ENCODE results near the gene FAM120A. TPM values are rescaled to one million over a fixed set of nuclear protein-coding genes. Genes with fewer than 3 reads are reported as not detected.

The FAM120A gene
- total RNA-seq, result 10 to 100 TPM; 52.6 to 91.0 TPM
- 10 to 100 TPM; 28.3 to 47.9 TPM for polyA plus RNA-seq

GRCh38 chr9:93450945-93451815, at the start of gene FAM120A:
TSS of gene FAM120A (plus strand) at chr9:93451685. CDS start at chr9:93451916, 231 bp downstream.
- Histone ChIP-seq H3K4me1 (ENCODE audit: control insufficient read depth in 4 of 4, insufficient read depth in 4 of 4, low read length in 3 of 4) (peaks cover 1 to 33% (median 21%) of the 10 kb centered on the region in 4 donors), H3K36me3 (ENCODE audit: control insufficient read depth in 4 of 4, insufficient read depth in 3 of 4, low read depth in 1 of 4, low read length in 3 of 4) (peaks cover 5 to 20% (median 12%) of the 10 kb centered on the region in 4 donors), H3K27me3 (ENCODE audit: control insufficient read depth in 4 of 4, insufficient read depth in 4 of 4, low read length in 3 of 4) (no peaks in the 10 kb centered on the region), H3K9ac (ENCODE audit: low read depth in 1 of 2, low read length in 2 of 2) (peak within 1 kb of the TSS; percentile 79 to 94), H3K27ac (ENCODE audit: low read depth in 1 of 2, low read length in 2 of 2) (peak within 1 kb of the TSS; percentile 90), H3K9me3 (ENCODE audit: control insufficient read depth in 4 of 4, low read length in 3 of 4) (no peaks in the 10 kb centered on the region), H3K4me3 (ENCODE audit: low read depth in 1 of 3, low read length in 3 of 3) (peak within 1 kb of the TSS; percentile 87 to 96 (median 94))
- peak; percentile 77 for DNase-seq (ENCODE audit: low spot score)
- no peak for TF ChIP-seq MAX (IDR thresholded peaks at IDR 0.05)
- TF ChIP-seq YY1 (IDR thresholded peaks at IDR 0.05), result peak; percentile 35
- peak in 1 of 2 donors; percentile 12 for TF ChIP-seq RAD21 (IDR thresholded peaks at IDR 0.05)
- TF ChIP-seq FOXA2 (IDR thresholded peaks at IDR 0.05), result no peak
- WGBS, result under 1% methylated on average over 100 of the region's 100 CpGs

- 87% methylated on average over 5 of the region's 5 CpGs for WGBS
- Histone ChIP-seq H3K4me1 (ENCODE audit: control insufficient read depth in 4 of 4, insufficient read depth in 4 of 4, low read length in 3 of 4) (no peaks in the 10 kb centered on the region), H3K27ac (ENCODE audit: low read depth in 1 of 2, low read length in 2 of 2) (no peak overlapping the region), H3K9me3 (ENCODE audit: control insufficient read depth in 4 of 4, low read length in 3 of 4) (no peaks in the 10 kb centered on the region), H3K4me3 (ENCODE audit: low read depth in 1 of 3, low read length in 3 of 3) (no peak overlapping the region), H3K27me3 (ENCODE audit: control insufficient read depth in 4 of 4, insufficient read depth in 4 of 4, low read length in 3 of 4) (peaks cover 0 to 2% (median 0%) of the 10 kb centered on the region in 4 donors), H3K9ac (ENCODE audit: low read depth in 1 of 2, low read length in 2 of 2) (no peak overlapping the region), H3K36me3 (ENCODE audit: control insufficient read depth in 4 of 4, insufficient read depth in 3 of 4, low read depth in 1 of 4, low read length in 3 of 4) (no peaks in the 10 kb centered on the region)
- no peak for TF ChIP-seq EGR1 (IDR thresholded peaks at IDR 0.05; ENCODE audit: low read depth in 2 of 2)
- DNase-seq (ENCODE audit: low spot score), result no peak
Measured at GRCh38 chr9:93406371-93406770, 45.1 kb upstream of the FAM120A start.

- DNase-seq (ENCODE audit: low spot score), result no peak
- TF ChIP-seq ZBTB33 (IDR thresholded peaks at IDR 0.05), result no peak
- no peak for TF ChIP-seq YY1 (IDR thresholded peaks at IDR 0.05)
- no peak for TF ChIP-seq RAD21 (IDR thresholded peaks at IDR 0.05)
- TF ChIP-seq FOXA2 (IDR thresholded peaks at IDR 0.05), result no peak
- no peak for TF ChIP-seq REST (IDR thresholded peaks at IDR 0.05)
- no peak for TF ChIP-seq SP1 (IDR thresholded peaks at IDR 0.05)
- TF ChIP-seq GABPA (IDR thresholded peaks at IDR 0.05 in 1 of 2, conservative IDR thresholded peaks at IDR 0.05 in 1 of 2), result no peak
- no peak for TF ChIP-seq HNF4A (conservative IDR thresholded peaks at IDR 0.05)
- no peak for TF ChIP-seq JUND (IDR thresholded peaks at IDR 0.05)
- no peak for TF ChIP-seq ATF3 (IDR thresholded peaks at IDR 0.05)
- TF ChIP-seq TAF1 (conservative IDR thresholded peaks at IDR 0.05), result no peak
- no peak for TF ChIP-seq NR2F2 (IDR thresholded peaks at IDR 0.05)
- TF ChIP-seq HNF4G (IDR thresholded peaks at IDR 0.05), result no peak
- TF ChIP-seq MAX (IDR thresholded peaks at IDR 0.05), result no peak
- TF ChIP-seq RXRA (IDR thresholded peaks at IDR 0.05), result no peak
- no peak overlapping the region for H3K9ac ChIP-seq (ENCODE audit: low read depth in 1 of 2, low read length in 2 of 2)
- H3K36me3 ChIP-seq (ENCODE audit: control insufficient read depth in 4 of 4, insufficient read depth in 3 of 4, low read depth in 1 of 4, low read length in 3 of 4), result no peaks in the 10 kb centered on the region
- H3K27ac ChIP-seq (ENCODE audit: low read depth in 1 of 2, low read length in 2 of 2), result no peak overlapping the region
- no peaks in the 10 kb centered on the region for H3K4me1 ChIP-seq (ENCODE audit: control insufficient read depth in 4 of 4, insufficient read depth in 4 of 4, low read length in 3 of 4)
- no peaks in the 10 kb centered on the region for H3K27me3 ChIP-seq (ENCODE audit: control insufficient read depth in 4 of 4, insufficient read depth in 4 of 4, low read length in 3 of 4)
- peaks cover 0 to 10% (median 5%) of the 10 kb centered on the region in 4 donors for H3K9me3 ChIP-seq (ENCODE audit: control insufficient read depth in 4 of 4, low read length in 3 of 4)
- H3K4me3 ChIP-seq (ENCODE audit: low read depth in 1 of 3, low read length in 3 of 3), result no peak overlapping the region
Measured at GRCh38 chr9:93413530-93413929, 38.0 kb upstream of the FAM120A start.
